Fibroblast of the conjunctiva (primary cell): ENCODE data around the gene TNFRSF18.
"Not testable (repeated sequence)": the region's sequence is repeated elsewhere in the genome, so short reads cannot be mapped to it uniquely, and the experiment has no call there.

Source experiments
- DNase-seq: peaks from one replicate; pipeline ENCODE4 v3.0.0-alpha.2; 2010; ENCODE audit warnings: low read depth

TNFRSF18 gene, protein sequence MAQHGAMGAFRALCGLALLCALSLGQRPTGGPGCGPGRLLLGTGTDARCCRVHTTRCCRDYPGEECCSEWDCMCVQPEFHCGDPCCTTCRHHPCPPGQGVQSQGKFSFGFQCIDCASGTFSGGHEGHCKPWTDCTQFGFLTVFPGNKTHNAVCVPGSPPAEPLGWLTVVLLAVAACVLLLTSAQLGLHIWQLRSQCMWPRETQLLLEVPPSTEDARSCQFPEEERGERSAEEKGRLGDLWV

DNA sequence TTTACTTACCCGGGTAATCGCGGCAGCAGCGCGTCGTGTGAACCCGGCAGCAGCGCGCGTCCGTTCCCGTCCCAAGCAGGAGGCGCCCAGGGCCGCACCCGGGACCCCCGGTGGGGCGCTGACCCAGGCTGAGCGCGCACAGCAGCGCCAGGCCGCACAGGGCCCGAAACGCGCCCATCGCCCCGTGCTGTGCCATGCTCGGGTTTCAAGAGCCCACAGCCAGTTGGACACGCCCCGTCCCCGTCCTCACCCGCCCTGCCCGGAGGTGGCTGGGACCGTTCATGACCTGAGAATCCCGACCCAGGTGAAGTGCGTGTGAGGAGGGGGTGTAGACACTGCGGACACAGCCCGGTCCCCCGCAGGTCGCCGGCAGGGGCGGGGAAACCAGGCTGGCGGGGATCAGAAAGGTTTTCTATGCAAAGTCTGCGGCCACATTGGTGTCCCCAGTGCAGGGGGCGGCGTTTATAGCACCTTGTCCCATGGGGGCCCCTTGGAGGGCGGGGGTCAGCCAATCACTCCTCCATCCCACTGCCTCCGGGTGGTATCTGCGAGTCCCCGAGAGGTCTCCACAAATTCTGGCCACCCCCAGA, at the start of gene TNFRSF18:
TSS of gene TNFRSF18 (minus strand) at position 217 of the 590 bp plus-strand sequence. CDS start at position 196, 21 bp downstream.
- DNase-seq = no peak

- DNase-seq = no peak
These were observed 49.2 kb upstream of the TNFRSF18 start for GRCh38 chr1:1255611-1256010.

DNA sequence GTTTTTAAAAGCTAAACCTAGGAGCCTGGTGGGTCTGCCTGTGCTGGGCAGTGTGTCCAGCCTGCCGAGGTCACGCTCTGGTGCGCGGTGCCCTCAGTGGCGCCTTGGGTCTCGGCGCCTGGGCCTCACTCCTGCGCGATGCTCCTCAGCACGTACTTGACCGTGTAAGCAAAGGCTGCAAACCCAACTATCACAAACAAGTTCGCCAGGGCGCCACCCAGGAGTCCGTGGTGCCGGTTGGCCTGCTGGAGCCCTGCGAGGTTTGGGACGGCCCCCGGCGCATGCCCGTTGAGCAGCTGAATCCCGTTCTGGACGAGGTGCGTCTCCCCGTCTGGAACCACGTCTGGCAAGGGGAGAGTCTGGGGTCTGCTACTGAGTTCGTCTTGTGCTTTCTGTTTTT, 48.7 kb upstream of the TNFRSF18 start:
- DNase-seq = no peak

- no peak for DNase-seq
These were observed 48.2 kb upstream of the TNFRSF18 start for GRCh38 chr1:1254667-1254998.

DNA sequence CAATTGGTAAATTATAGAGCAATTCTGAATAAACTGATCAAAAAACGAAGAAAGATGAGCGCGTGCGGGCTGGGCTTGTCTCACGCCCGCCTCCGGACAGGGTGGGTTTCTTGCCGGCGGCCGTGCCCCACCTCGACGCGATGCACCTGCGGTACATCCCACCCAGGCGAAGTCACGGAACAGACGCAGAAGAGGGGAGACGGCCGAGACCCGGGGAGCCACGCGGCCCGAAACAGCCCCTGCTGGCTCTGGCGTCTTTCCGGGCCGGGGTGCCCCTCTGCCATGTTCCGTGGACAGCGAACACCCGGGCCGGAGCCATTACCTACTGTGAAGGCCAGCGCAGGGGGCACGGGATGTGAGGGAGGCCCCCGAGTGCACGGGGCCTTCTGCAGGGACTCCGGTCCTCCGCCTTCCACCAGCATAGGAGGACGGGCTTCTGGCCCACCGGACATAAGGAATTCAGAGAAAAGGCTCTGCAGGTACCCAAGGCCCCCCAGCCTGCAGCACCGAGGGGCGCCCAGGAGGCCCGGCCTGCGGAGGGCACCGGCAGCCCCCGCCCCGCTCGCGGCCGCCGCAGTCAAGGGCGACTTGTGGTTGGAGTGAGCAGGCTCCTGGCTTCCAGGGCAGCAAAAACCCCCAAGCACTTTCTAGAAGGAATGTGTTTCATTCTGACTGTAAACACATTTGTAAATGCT, 47.7 kb upstream of the TNFRSF18 start:
- DNase-seq = no peak

DNA sequence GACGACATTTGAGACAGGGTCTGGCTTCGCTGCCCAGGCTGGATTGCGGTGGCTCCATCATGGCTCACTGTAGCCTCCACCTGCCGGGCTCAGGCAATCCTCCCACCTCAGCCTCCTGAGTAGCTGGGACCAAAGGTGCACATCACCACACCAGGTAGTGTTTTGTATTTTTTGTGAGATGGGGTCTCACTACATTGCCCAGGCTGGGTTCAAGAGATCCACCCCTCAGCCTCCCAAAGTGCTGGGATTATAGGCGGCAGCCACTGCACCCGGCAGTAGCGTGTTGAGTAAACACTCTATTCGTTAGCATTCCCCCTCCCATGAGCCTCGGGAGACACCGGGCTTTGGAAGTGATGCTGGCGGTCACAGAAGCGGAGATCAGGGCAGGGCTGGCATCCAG, 46.9 kb upstream of the TNFRSF18 start:
- DNase-seq = no peak

- DNase-seq = no peak
These were observed 44.4 kb upstream of the TNFRSF18 start for GRCh38 chr1:1250786-1251284.

DNA sequence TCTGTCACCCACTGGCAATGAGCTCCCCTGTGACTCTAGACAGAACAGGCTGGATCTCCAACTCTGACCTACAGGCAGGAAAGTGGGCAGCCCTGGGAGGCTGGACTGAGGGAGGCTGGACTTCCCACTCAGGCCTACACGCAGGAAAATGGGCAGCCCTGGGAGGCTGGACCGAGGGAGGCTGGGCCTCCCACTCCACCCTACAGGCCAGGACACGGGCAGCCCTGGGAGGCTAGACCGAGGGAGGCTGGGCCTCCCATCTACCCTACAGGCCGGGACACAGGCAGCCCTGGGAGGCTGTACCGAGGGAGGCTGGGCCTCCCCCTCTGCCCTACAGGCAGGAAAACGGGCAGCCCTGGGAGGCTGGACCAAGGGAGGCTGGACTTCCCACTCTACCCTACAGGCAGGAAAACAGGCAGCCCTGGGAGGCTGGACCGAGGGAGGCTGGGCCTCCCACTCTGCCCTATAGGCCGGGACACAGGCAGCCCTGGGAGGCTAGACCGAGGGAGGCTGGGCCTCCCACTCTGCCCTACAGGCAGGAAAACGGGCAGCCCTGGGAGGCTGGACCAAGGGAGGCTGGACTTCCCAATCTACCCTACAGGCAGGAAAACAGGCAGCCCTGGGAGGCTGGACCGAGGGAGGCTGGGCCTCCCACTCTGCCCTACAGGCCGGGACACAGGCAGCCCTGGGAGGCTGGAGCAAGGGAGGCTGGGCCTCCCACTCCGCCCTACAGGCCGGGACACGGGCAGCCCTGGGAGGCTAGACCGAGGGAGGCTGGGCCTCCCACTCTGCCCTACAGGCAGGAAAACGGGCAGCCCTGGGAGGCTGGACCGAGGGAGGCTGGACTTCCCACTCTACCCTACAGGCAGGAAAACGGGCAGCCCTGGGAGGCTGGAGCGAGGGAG, 41.9 kb upstream of the TNFRSF18 start:
- not testable (repeated sequence) for DNase-seq

DNA sequence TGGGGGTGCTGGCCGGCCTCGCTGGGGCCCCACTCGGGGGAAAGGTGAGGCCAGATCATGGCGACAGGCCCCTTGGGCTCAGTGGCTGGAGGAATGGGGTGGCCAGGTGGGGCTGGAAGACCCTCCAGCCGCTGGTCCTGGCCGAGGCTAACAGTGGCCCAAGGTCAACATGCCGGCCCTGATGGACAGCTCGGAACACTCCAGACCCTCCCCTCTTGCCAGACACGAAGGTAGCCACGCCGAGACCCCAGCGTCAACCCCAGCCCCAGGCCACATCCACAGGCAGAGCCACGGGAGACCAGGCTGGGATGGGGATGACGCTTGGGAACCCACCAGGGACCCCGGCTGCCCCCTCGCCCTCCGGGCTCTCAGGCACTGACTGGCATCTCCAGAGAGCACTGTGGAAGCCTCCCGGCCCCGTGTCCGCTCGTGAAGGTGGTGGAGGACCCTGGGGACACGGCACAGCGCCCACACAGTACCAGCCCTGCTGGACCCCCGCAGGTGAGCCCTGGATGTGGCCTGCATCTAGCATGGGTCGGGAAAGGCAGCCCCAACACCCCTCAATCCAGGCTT, 41.0 kb upstream of the TNFRSF18 start:
- DNase-seq = no peak

GRCh38 chr1:1246577-1247340, 40.4 kb upstream of the TNFRSF18 start, which contains the start of gene C1QTNF12:
Gene C1QTNF12, minus strand, starts transcription at chr1:1246722. Its CDS starts 32 bp downstream, at chr1:1246690.
- DNase-seq = no peak

GRCh38 chr1:1245817-1246576, 39.6 kb upstream of the TNFRSF18 start:
- DNase-seq = no peak

GRCh38 chr1:1245178-1245816, 38.9 kb upstream of the TNFRSF18 start:
- no peak for DNase-seq

DNA sequence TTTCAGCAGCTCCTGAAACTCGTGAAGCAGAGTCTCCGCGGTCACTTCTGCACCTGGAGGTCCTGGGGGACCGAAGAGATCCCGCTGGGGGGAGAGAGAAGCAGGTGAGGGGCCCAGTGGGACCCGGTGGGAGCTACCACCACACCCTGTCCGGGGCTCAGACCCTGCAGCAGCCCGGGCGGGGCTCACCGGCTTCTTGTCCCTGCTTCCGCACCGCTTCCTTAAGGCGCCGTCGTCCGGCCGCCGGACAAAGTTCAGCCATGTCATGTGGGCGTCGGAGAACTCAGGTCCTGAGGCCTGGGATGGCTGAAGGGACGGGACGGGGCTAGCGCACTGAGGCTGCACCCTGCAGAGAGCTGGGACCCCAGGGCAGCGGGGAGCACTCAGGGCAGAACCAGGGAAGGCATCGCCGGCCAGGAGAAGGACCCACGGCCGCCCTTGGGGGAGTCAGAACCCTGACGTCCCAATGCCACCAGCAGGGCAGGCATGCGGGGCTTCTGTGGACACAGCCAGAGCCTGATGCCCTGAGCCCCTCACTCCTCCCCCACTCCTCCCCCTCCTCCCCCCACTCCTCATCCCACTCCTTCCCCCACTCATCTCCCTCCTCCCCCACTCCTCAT, 37.9 kb upstream of the TNFRSF18 start:
- DNase-seq = no peak

DNA sequence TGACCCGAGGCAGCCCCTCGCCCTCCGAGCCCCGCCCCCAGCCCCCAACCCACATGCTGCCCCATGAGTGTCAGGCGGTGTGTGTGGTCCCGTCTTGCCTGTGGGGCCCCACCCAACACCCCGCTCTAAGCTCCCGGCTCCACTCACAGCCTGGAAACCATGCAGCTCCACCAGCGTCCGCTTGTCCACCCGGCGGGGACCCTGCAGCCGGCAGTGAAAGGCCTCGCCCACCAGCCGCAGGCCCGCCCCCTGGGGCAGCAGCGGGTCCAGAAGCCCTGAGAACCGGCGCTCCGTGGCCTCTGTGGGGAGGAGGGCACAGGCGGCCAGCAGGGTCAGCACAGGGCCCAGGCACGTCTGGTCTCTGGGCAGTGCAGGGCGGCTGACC, 37.4 kb upstream of the TNFRSF18 start:
- no peak for DNase-seq

GRCh38 chr1:1243266-1243660, 36.9 kb upstream of the TNFRSF18 start:
- no peak for DNase-seq

- no peak for DNase-seq
These were observed 36.3 kb upstream of the TNFRSF18 start for GRCh38 chr1:1242461-1243265.

GRCh38 chr1:1241588-1242219, 35.3 kb upstream of the TNFRSF18 start:
- no peak for DNase-seq
